HG03565 (cell line): Measurements from ENCODE around the gene MS4A13.
"Not testable (repeated sequence)": the region's sequence is repeated elsewhere in the genome, so short reads cannot be mapped to it uniquely, and the experiment has no call there.

Source experiments
- ATAC-seq: cut with Tn5 transposase; IDR thresholded peaks from one replicate; pipeline ENCODE4 v1.9.1; 2021; ENCODE audit warnings: mild to moderate bottlenecking, moderate library complexity; ENCODE audit not compliant: unreplicated experiment

The MS4A13 gene

GRCh38 chr11:60528934-60529333 is 13.7 kb downstream of the MS4A13 start:
- ATAC-seq = peak; percentile 87

GRCh38 chr11:60530454-60531100 is 15.4 kb downstream of the MS4A13 start:
- no peak for ATAC-seq

GRCh38 chr11:60532383-60532782 is 17.2 kb downstream of the MS4A13 start:
- not testable (repeated sequence) for ATAC-seq

GRCh38 chr11:60538627-60539026 is 23.4 kb downstream of the MS4A13 start:
- not testable (repeated sequence) for ATAC-seq

- ATAC-seq = no peak
These were observed 28.9 kb downstream of the MS4A13 start for GRCh38 chr11:60544077-60544476.

- no peak for ATAC-seq
These were observed 46.1 kb downstream of the MS4A13 start for GRCh38 chr11:60561254-60561653.

GRCh38 chr11:60563553-60564235 is 48.5 kb downstream of the MS4A13 start:
- ATAC-seq = no peak

- no peak for ATAC-seq
These were observed 51.6 kb downstream of the MS4A13 start for GRCh38 chr11:60566776-60567175.

GRCh38 chr11:60570970-60571369 is 55.8 kb downstream of the MS4A13 start:
- peak; percentile 70 for ATAC-seq

GRCh38 chr11:60589611-60590010 is 74.4 kb downstream of the MS4A13 start:
- no peak for ATAC-seq
